GM18526 (cell line): ENCODE measurements around the gene LIF.
A peak's percentile ranks its signal among the peaks of the same experiment; 100 is the strongest.

ENCODE experiments used
- POLR2A ChIP-seq: IDR thresholded peaks from 3 replicates; pipeline ENCODE4 v1.6.1; 2011; ENCODE audit not compliant: insufficient read length; ENCODE audit errors: extremely low read depth

Gene LIF

GRCh38 chr22:30245985-30246813 lies at the start of gene LIF:
Gene LIF (minus strand): TSS chr22:30246759. CDS start chr22:30246695, 64 bp downstream.
- TF ChIP-seq POLR2A, result no peak

DNA sequence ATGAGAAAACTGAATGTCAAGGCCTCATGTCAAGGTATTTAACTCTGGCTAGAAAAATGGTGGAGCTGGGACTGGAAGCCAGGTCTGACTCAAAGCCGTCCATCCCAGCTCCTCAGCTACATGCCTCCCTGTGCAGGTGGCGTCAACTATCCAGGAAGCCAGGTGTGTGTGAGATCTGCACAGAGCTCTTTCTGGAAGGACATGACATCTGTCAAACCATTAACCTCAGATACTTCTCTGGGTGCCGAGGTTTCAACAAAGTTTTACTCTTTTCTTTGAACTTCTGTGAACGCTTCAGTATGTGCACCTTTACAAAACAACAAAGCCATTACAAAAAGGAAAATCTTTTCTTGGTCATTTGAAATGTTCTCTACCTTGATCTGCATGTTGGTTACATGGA lies 49.8 kb upstream of the LIF start:
- TF ChIP-seq POLR2A, result no peak

GRCh38 chr22:30295576-30295975 lies 49.0 kb upstream of the LIF start:
- no peak for TF ChIP-seq POLR2A

- TF ChIP-seq POLR2A, result no peak
These were observed 48.3 kb upstream of the LIF start for GRCh38 chr22:30294830-30295229.

- TF ChIP-seq POLR2A, result no peak
These were observed 47.5 kb upstream of the LIF start for GRCh38 chr22:30294066-30294465.

GRCh38 chr22:30293026-30293425 lies 46.5 kb upstream of the LIF start:
- no peak for TF ChIP-seq POLR2A

DNA sequence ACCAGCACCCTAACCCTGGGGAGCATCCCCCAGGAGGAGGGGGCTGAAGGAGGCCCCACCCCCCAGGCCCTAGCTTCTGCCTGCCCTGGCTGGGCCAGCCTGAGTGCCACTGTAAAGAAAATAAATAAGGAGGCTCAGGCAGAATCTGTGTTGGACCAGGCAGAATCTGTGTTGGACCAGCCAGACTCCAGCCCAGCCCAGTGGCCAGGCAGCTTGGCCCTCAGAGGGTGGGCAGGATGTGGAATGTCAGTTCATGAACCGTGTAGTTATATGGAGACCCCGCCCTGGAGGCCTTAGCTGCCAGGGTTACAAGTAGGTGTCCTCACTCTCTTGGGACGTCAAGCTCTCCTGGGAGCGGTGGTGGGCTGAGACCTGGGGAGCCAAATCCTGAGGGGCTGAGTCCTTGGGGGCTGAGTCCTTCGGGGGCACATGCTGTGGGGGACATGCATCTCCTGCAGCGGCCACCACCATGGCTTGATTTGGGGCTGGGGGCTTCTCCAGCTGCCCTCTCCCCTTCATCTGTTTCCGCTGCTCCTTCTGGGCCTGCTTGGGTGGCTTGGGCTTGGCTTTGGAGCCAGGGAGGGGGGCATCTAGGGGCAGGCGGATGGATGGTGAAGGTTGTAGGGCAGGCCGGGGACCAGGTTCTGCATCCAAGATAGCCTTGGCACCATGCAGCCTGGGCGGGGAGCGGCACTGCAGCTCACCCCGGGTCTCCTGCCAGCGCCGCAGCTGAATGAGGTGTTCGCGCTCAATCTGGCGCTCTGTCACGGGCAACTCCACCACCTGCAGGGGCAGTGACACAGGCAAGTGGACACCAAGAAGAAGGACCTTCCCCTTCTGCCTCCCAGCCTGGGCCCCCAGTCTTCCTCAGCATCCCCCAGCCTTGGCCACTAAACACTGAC lies 45.8 kb upstream of the LIF start:
- TF ChIP-seq POLR2A, result no peak

- no peak for TF ChIP-seq POLR2A
These were observed 44.7 kb upstream of the LIF start for GRCh38 chr22:30291058-30291892.

- TF ChIP-seq POLR2A, result no peak
These were observed 43.9 kb upstream of the LIF start for GRCh38 chr22:30290342-30291057.

GRCh38 chr22:30289980-30290313 lies 43.4 kb upstream of the LIF start:
- no peak for TF ChIP-seq POLR2A

GRCh38 chr22:30289141-30289979 lies 42.8 kb upstream of the LIF start, which contains the start of gene CASTOR1:
Gene CASTOR1 (minus strand): TSS chr22:30289505. CDS start chr22:30289497, 8 bp downstream.
- peak; percentile 21 for TF ChIP-seq POLR2A

- no peak for TF ChIP-seq POLR2A
These were observed 42.0 kb upstream of the LIF start for GRCh38 chr22:30288419-30289140.

- TF ChIP-seq POLR2A, result no peak
These were observed 41.3 kb upstream of the LIF start for GRCh38 chr22:30287648-30288418.
